ENCODE measurements around the gene SEH1L.
"Not testable (repeated sequence)": the region's sequence is repeated elsewhere in the genome, so short reads cannot be mapped to it uniquely, and the experiment has no call there.

The SEH1L gene, protein sequence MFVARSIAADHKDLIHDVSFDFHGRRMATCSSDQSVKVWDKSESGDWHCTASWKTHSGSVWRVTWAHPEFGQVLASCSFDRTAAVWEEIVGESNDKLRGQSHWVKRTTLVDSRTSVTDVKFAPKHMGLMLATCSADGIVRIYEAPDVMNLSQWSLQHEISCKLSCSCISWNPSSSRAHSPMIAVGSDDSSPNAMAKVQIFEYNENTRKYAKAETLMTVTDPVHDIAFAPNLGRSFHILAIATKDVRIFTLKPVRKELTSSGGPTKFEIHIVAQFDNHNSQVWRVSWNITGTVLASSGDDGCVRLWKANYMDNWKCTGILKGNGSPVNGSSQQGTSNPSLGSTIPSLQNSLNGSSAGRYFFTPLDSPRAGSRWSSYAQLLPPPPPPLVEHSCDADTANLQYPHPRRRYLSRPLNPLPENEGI

DNA sequence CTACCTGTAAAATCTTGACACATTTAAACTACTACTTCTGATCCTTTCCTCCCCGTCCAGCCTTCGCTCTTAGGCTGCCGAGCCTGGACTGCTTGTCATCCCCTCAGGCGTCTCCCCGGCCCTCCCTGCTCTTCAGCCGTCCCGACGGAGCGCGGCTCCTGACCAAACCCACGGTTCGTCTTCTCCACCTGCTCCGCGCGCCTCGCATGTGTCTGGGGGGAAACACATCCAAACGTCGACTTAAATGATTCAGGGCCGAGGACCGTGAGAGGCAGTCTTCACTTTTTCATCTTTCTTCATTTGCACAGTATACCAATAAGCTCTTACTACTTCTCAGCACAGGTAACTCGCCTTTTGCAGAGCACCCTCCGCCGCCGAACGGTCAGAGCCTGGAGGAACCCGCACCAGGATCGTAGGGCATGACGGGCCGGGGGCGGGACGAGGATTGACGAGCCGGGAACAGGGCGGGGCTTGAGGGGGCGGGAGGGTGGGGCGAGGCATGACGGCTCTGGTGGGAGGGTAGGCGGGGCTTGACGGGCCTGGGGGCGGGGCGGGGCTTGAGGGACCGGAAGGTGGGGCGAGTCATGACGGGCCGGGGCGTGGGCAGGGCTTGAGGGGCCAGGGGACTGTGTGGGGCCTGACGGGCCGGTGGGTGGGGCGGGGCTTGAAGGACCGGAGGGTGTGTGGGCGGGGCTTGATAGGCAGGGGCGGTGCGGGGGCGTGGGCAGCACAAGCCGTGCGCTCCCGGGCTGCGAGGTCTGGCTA, at the start of gene SEH1L:
TSS of gene SEH1L (plus strand) at position 727 of the 765 bp plus-strand sequence. CDS start 111 bp downstream, outside the sequence.
- DNase-seq, result peak; percentile 98

DNA sequence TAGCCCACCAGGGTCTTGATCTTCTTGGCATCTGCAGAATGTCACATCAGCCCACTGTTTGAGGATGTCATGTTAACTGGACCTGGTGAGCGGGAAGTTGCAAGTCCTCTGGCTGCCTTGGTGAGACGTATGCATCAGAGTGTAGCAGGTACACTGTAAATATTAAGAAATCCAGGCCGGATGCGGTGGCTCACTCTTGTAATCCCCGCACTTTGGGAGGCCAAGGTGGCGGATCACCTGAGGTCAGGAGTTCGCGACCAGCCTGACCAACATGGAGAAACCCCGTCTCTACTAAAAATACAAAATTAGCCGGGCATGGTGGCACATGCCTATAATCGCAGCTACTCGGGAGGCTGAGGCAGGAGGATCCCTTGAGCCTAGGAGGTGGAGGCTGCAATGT, 46.6 kb upstream of the SEH1L start:
- not testable (repeated sequence) for DNase-seq

- DNase-seq, result peak; percentile 80
Observed at GRCh38 chr18:12904012-12904516, 43.7 kb upstream of the SEH1L start.

DNA sequence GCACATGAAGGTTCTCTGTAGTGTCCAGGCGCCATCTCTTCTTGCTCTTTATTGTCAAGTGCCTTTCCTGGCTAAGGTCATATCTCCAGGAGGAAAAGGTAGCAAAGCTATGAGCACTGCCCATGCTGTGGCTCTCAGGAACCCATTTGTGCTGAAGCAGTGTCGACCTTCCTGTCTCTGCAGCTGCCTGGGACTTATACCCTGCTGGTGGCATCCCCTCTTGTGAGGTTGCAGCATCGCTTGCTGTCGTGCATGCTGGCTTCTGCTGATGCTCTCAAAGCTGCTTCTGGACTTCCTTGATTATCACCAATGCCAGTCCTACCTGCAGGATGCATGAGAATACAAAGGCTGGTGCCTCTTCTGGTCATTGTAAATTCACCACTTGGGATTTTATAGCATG, 41.7 kb upstream of the SEH1L start:
- no peak for DNase-seq

DNA sequence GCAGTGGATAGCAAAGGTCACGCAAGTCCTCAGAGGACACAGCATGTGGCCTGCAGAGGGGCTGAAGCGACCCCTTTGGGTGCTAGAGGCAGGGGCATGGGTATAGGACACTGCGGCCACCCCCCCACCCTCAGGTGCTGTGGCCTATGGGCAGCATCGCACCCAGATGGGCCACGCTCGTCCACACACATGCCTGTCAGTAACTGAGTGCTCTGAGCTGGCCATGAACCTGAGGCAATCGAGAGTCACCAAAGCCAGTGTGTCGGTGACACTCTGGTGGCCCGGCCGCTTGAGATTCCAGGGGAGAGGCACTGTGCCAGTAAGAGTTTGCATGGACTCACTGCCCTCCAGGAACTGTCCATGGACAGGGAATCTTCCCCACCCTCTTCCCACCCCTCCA, 41.0 kb upstream of the SEH1L start:
- DNase-seq, result no peak

- no peak for DNase-seq
Observed at GRCh38 chr18:12907258-12907925, 40.4 kb upstream of the SEH1L start.

- no peak for DNase-seq
Observed at GRCh38 chr18:12908706-12909105, 39.1 kb upstream of the SEH1L start.

DNA sequence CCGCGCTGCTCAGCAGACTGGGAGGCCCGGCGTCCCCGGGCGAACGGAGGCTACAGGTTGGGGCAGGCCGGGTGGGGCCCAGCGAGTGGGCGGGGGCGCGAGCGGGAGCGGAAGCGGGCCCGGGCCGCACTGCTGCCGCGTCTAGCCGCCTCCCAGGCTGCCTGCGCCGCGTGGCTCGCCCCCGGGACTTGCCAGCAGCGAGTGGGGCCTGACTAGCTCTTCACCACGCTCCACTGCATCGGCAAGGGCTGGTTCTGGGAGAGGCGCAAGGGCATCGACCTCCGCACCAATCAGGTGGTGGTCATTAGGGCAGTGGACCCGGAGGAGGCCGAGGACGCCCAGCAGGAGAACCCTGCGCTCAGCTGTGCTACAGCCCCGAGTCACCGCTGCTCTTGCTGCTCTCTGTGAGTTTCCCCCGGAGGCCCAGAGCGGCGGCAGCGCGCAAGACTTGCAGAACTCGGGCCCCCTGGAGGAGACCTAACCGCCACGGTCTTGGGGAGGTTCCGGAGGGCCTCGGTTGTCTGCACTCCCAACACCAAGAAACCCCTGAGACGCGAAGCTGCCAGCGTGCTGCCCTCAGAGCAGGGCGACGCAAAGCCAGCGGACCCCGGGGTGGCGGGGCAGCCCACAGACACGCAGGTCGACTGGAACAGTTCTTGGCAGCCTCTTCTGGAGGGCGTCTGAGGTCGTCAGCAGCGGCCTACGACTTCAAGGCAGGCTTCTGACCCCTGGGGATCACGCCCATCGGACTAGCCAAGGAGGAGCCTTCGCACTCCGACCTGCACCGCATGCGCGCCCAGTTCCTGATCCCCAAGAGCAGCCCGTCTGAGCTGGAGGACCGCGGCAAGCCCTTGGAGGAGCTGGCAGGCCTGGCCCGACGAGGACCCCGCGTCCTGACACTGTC, 36.5 kb upstream of the SEH1L start:
- peak; percentile 52 for DNase-seq

GRCh38 chr18:12911929-12912703, 35.7 kb upstream of the SEH1L start:
- DNase-seq, result no peak

DNA sequence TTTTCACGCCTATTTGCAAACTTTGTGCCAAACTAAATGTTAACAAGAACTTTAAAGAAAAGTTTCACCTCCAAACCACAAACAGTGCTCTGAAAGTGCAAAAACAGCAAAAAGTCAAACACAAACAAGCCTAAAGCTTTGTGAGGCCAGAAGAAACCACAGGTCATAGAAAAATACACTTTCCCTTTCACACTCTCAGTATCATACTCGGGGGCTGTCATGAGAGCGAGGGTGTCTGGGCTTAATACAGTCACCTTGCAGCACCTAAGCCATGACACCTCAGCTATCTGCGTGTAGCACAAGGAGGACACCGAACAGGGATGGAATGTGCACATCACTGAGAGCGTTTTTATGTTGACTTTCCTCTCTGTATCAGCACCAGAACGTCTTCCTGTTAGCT, 26.6 kb upstream of the SEH1L start:
- peak; percentile 61 for DNase-seq

GRCh38 chr18:12922266-12922665, 25.5 kb upstream of the SEH1L start:
- no peak for DNase-seq

DNA sequence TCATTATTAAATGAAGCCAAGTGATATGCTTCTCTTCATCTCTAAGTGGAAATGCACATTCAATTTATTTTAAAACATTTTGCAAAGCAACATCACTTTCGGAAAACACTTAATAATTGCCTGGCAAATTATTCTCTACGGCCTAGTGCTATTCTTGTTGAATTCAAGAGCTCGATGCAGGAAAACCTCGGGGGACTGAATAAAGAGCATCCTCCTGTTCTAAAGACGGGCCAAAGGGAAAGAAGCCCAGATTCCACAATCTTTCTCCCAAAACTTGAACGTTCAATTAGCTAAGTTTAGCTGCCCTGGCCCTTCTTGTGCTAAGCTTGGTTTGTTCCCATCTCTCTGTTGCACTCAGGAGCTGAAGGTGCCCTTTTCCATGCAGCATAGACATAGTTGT, 23.2 kb upstream of the SEH1L start:
- no peak for DNase-seq

DNA sequence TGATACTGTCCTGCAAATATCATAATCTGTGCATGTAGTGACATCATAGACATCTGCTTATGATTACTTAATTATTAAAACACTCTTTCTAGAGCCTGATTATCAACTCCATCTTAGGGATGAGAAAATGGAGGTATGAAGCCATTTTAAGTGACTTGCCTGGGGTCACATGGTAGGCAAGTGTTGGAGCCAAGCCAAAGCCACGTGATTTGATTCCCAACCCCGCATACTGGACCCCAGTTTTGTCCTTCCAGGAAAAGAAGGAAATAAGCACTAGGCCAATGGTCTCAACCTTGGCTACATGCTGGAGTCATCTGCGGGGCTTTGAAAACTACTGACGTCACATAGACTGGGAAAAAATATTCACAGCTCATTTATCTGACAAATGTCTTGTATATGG, 19.6 kb upstream of the SEH1L start:
- DNase-seq, result no peak

DNA sequence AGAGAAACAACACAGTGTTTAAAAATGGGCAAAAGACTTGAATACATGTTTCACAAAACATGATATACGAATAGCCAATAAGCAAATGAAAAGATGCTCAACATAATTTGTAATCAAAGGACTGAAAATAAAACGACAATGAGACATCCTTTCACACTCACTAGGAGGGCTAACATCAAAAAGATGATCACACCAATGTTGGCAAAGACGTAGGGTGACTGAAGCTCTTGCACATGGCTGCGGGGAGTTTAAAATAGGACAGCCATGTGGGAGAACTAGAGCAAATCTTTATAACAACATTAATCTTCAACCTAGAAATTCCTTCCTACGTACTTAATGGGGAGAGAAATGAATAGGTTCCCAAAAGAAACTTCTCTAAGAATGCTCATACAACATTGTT, 19.2 kb upstream of the SEH1L start:
- DNase-seq, result no peak

GRCh38 chr18:12929477-12930083, 18.2 kb upstream of the SEH1L start:
- peak; percentile 27 for DNase-seq

- DNase-seq, result no peak
Observed at GRCh38 chr18:12930376-12930775, 17.4 kb upstream of the SEH1L start.

DNA sequence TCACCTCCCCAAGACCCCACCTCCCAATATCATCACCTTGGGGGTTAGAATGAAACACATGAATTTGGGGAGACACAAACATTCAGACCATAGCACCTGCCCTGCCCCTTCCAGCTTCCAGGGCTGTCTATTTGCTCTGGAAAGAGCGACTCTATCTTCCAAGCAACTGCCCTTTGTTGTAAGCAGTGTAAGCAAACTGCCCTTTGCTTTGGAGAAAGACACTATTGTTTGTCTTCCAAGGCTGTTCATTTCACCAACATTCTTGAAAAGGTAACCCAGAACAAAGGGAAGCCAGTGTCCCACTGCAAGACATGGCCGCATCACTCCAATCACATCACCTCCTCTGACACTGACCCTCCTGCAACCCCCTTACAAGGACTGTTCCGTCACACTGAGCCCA, 16.9 kb upstream of the SEH1L start:
- DNase-seq, result no peak

DNA sequence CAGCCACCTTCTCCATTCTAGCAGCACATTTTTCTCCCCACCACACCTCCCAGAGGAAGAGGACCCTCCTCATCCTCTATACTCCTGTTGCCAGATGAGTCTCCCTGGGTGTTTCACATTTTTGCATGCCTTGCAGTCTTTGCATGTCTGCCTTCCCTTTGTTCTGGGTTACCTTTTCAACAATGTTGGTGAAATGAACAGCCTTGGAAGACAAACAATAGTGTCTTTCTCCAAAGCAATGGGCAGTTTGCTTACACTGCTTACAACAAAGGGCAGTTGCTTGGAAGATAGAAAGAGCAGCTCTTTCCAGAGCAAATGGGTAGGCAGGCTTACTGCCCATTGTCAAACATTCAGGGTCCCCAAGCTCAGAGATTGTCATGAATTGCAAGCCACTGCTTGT, 14.5 kb upstream of the SEH1L start:
- DNase-seq, result no peak

- peak; percentile 83 for DNase-seq
Observed at GRCh38 chr18:12934454-12935071, 13.2 kb upstream of the SEH1L start.

DNA sequence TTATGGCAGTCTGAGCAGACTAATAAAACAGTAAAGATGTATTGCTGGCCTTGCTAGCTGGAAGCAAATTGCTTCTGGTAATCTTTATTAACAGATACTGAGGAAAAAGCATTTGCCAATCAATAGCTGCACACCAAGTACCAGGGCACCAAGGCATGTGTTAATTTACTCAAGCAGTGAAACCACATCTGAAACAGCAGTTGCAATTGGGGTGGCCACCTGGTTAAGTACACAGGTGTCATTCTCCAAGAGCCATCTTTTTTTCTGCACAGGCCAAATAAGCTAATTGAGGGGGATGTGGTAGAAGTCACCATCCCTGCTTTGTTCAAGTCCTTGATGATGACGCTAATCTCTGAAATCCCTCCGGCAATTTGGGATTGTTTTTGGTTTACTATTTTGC, 8.6 kb upstream of the SEH1L start:
- DNase-seq, result no peak

- no peak for DNase-seq
Observed at GRCh38 chr18:12943215-12943614, 4.6 kb upstream of the SEH1L start.

Measured in CD4-positive, alpha-beta T cell treated with Interleukin-10 for 1 hour (primary cell).